COLO668 (cell line): ENCODE measurements around the gene JPH4.

Experiments
- DNase-seq: peaks from one replicate; lab custom pipeline; 2025; ENCODE audit not compliant: unreplicated experiment; lab: John Stamatoyannopoulos, UW

Gene JPH4

GRCh38 chr14:23564876-23565275, 13.7 kb downstream of the JPH4 start:
- DNase-seq: no peak

- DNase-seq: no peak
These were observed 14.3 kb downstream of the JPH4 start for GRCh38 chr14:23564181-23564812.

GRCh38 chr14:23563473-23564180, 15.0 kb downstream of the JPH4 start:
- DNase-seq: no peak

GRCh38 chr14:23562822-23563472, 15.6 kb downstream of the JPH4 start:
- DNase-seq: peak; percentile 61

- no peak for DNase-seq
These were observed 16.4 kb downstream of the JPH4 start for GRCh38 chr14:23561873-23562821.

- DNase-seq: no peak
These were observed 17.3 kb downstream of the JPH4 start for GRCh38 chr14:23561259-23561658.

GRCh38 chr14:23559926-23560520, 18.6 kb downstream of the JPH4 start:
- no peak for DNase-seq

- DNase-seq: peak; percentile 78
These were observed 19.3 kb downstream of the JPH4 start for GRCh38 chr14:23559010-23559925.

- DNase-seq: no peak
These were observed 20.1 kb downstream of the JPH4 start for GRCh38 chr14:23558346-23559009.

GRCh38 chr14:23557946-23558345, 20.6 kb downstream of the JPH4 start:
- no peak for DNase-seq

- no peak for DNase-seq
These were observed 21.1 kb downstream of the JPH4 start for GRCh38 chr14:23557521-23557920.

GRCh38 chr14:23556700-23557440, 21.7 kb downstream of the JPH4 start:
- DNase-seq: peak; percentile 27

GRCh38 chr14:23555882-23556699, 22.5 kb downstream of the JPH4 start, which contains the start of gene THTPA:
TSS of gene THTPA (plus strand) at chr14:23556271. CDS start at chr14:23556758, 487 bp downstream.
- peak; percentile 97 for DNase-seq

- no peak for DNase-seq
These were observed 23.1 kb downstream of the JPH4 start for GRCh38 chr14:23555533-23555881.

- peak; percentile 94 for DNase-seq
These were observed 27.1 kb downstream of the JPH4 start, which contains the start of gene ZFHX2 for GRCh38 chr14:23551266-23552028. TSS of gene ZFHX2 (minus strand) at chr14:23551765. CDS start at chr14:23535325, 16,440 bp downstream.

GRCh38 chr14:23550812-23551265, 27.8 kb downstream of the JPH4 start:
- DNase-seq: peak; percentile 56
